HCT116 (cell line): ENCODE data around the gene LELP1. TPM values are rescaled to one million over a fixed set of nuclear protein-coding genes. Genes with fewer than 3 reads are reported as not detected.

Source experiments
- ATAC-seq: fragments of 200-7000 bp; cut with Tn5 transposase; 2 replicates; pipeline ENCODE4 v1.9.1; 2020; ENCODE audit warnings: mild to moderate bottlenecking, moderate library complexity
- BruUV-seq: library from RNA; stranded (reverse); fragments of 400-500 nt; replicated peaks from 2 replicates; lab custom pipeline; 2021; lab: Mats Ljungman, UMichigan
- CTCF ChIA-PET: fragments of 300-600 bp; sonication (Branson Sonifier 250); formaldehyde crosslinking; loops from one replicate; lab custom pipeline; 2021; ENCODE audit warnings: antibody characterized with exemption; lab: Charles Lee
- POLR2A ChIA-PET: fragments of 300-600, 350-600 bp; sonication (Branson Sonifier 250); formaldehyde crosslinking; loops from one replicate; lab custom pipeline; 2021; ENCODE audit warnings: antibody characterized with exemption; lab: Charles Lee
- RAD21 ChIA-PET, 2 experiments: fragments of 300-600 bp; sonication (Branson Sonifier 250); formaldehyde crosslinking; loops; one replicate each; lab custom pipeline; 2023; ENCODE audit warnings: low total read pairs in 2 of 2; ENCODE audit not compliant: uncharacterized antibody in 2 of 2, unreplicated experiment in 2 of 2, low non-redundant PET in 1 of 2; lab: Charles Lee
- DNase-seq: peaks from one replicate; pipeline ENCODE4 v3.0.0-alpha.2; 2010; ENCODE audit warnings: low read depth, low spot score
- H2AFZ ChIP-seq: fragments of 200-600 bp; shearing (Covaris generic), sonication (generic); 2 replicates; pipeline ENCODE4 v1.6.1; 2017; ENCODE audit warnings: low read depth, mixed run types, mixed read lengths, antibody characterized with exemption, low read length; ENCODE audit not compliant: poor library complexity, severe bottlenecking
- H3K27ac ChIP-seq: 2 replicates; pipeline ENCODE4 v1.5.1; 2012; ENCODE audit warnings: low read depth, low read length
- H3K27me3 ChIP-seq: fragments of 200-600 bp; sonication (generic); 2 replicates; pipeline ENCODE4 v1.6.1; 2016; ENCODE audit warnings: mixed run types, low read length, mixed read lengths; ENCODE audit not compliant: insufficient read depth
- H3K36me3 ChIP-seq, 2 experiments: fragments of 200-500 bp in 1 of 2; fragments of 200-600 bp in 1 of 2; sonication (Bioruptor generic) in 1 of 2; sonication (generic) in 1 of 2; 2 replicates each; pipeline versions ENCODE4 v1.5.1 to v1.6.1; 2014 to 2016; ENCODE audit warnings: low read length in 2 of 2, inconsistent platforms in 1 of 2, mixed read lengths in 1 of 2, mixed run types in 1 of 2; ENCODE audit not compliant: insufficient read depth in 2 of 2, control insufficient read depth in 1 of 2
- H3K4me1 ChIP-seq, 2 experiments: fragments of 200-600 bp in 1 of 2; sonication (generic) in 1 of 2; 2 replicates each; pipeline versions ENCODE4 v1.5.1 to v1.6.1; 2012 to 2017; ENCODE audit warnings: low read length in 2 of 2, inconsistent platforms in 1 of 2, mild to moderate bottlenecking in 1 of 2, mixed read lengths in 1 of 2, mixed run types in 1 of 2, moderate library complexity in 1 of 2; ENCODE audit not compliant: insufficient read depth in 2 of 2, control insufficient read depth in 1 of 2
- H3K4me2 ChIP-seq: fragments of 200-600 bp; sonication (generic); 2 replicates; pipeline ENCODE4 v1.6.1; 2017; ENCODE audit warnings: mixed run types, low read length, mixed read lengths
- H3K4me3 ChIP-seq, 2 experiments: fragments of 200-600 bp in 1 of 2; sonication (generic) in 1 of 2; replicated peaks in 1 of 2; 2 replicates each; pipeline ENCODE4 v1.5.1; 2011 to 2016; ENCODE audit warnings: low read length in 2 of 2, control low read depth in 1 of 2, low read depth in 1 of 2, mild to moderate bottlenecking in 1 of 2, mixed read lengths in 1 of 2, mixed run types in 1 of 2
- H3K79me2 ChIP-seq: fragments of 200-600 bp; sonication (generic); 2 replicates; pipeline ENCODE4 v1.6.1; 2017; ENCODE audit warnings: mild to moderate bottlenecking, mixed run types, low read length, moderate library complexity, mixed read lengths; ENCODE audit not compliant: insufficient read depth
- H3K9ac ChIP-seq: fragments of 200-600 bp; sonication (generic); 2 replicates; pipeline ENCODE4 v1.6.1; 2016; ENCODE audit warnings: low read length, mixed read lengths
- H3K9me2 ChIP-seq: fragments of 200-600 bp; sonication (generic), shearing (Covaris generic); 2 replicates; pipeline ENCODE4 v1.6.1; 2017; ENCODE audit warnings: mixed run types, mild to moderate bottlenecking, moderate library complexity; ENCODE audit not compliant: insufficient read depth
- H3K9me3 ChIP-seq, 2 experiments: fragments of 200-500 bp in 1 of 2; fragments of 200-600 bp in 1 of 2; sonication (Bioruptor generic) in 1 of 2; sonication (generic) in 1 of 2; 2 replicates each; pipeline ENCODE4 v1.6.1; 2014 to 2017; ENCODE audit warnings: low read length in 2 of 2, mixed read lengths in 2 of 2, inconsistent platforms in 1 of 2, low read depth in 1 of 2, mild to moderate bottlenecking in 1 of 2, mixed run types in 1 of 2, moderate library complexity in 1 of 2; ENCODE audit not compliant: control insufficient read depth in 1 of 2, insufficient read depth in 1 of 2
- H4K20me1 ChIP-seq: fragments of 200-600 bp; sonication (generic), shearing (Covaris generic); 2 replicates; pipeline ENCODE4 v1.6.1; 2017; ENCODE audit warnings: mixed run types, mild to moderate bottlenecking, moderate library complexity; ENCODE audit not compliant: insufficient read depth
- CBX3 ChIP-seq: IDR thresholded peaks from 2 replicates; pipeline ENCODE4 v1.6.1; 2012; ENCODE audit warnings: low read depth
- EGR1 ChIP-seq: IDR thresholded peaks from 2 replicates; pipeline ENCODE4 v1.6.1; 2012; ENCODE audit warnings: low read depth
- ELF1 ChIP-seq: IDR thresholded peaks from 2 replicates; pipeline ENCODE4 v1.6.1; 2012; ENCODE audit warnings: low read depth, borderline replicate concordance
- EZH2 ChIP-seq: fragments of 200-600 bp; sonication (generic); IDR thresholded peaks from 2 replicates; pipeline ENCODE4 v1.6.1; 2017; ENCODE audit warnings: antibody characterized with exemption, mixed run types
- EZH2phosphoT487 ChIP-seq: fragments of 200-600 bp; IDR thresholded peaks from 2 replicates; pipeline ENCODE4 v1.6.1; 2018; ENCODE audit warnings: antibody characterized with exemption, borderline replicate concordance
- FOSL1 ChIP-seq: IDR thresholded peaks from 2 replicates; pipeline ENCODE4 v1.6.1; 2012; ENCODE audit warnings: low read depth
- JUND ChIP-seq: IDR thresholded peaks from 2 replicates; pipeline ENCODE4 v1.6.1; 2012
- POLR2A ChIP-seq: IDR thresholded peaks from 2 replicates; pipeline ENCODE4 v1.7.0; 2011; ENCODE audit warnings: borderline replicate concordance; ENCODE audit not compliant: insufficient read depth, insufficient read length; ENCODE audit errors: extremely low read depth
- RAD21 ChIP-seq: IDR thresholded peaks from 2 replicates; pipeline ENCODE4 v1.6.1; 2012; ENCODE audit warnings: low read depth, mild to moderate bottlenecking
- SIN3A ChIP-seq: IDR thresholded peaks from 2 replicates; pipeline ENCODE4 v1.6.1; 2012; ENCODE audit warnings: low read depth
- SP1 ChIP-seq: IDR thresholded peaks from 2 replicates; pipeline ENCODE4 v1.6.1; 2012; ENCODE audit warnings: low read depth
- SRF ChIP-seq: IDR thresholded peaks from 2 replicates; pipeline ENCODE4 v1.6.1; 2012; ENCODE audit warnings: low read depth
- ZFX ChIP-seq: fragments of 450-650 bp; IDR thresholded peaks from 2 replicates; pipeline ENCODE4 v1.6.1; 2017
- intact Hi-C: fragments of 100-400 bp; cut with micrococcal nuclease; formaldehyde crosslinking; loops from 2 replicates; pipeline ENCODE4 v1.10.0; 2022
- total RNA-seq: library from RNA; stranded (reverse); gene quantifications from one replicate; pipeline ENCODE4 v1.2.1, GENCODE V29; 2021; ENCODE audit not compliant: unreplicated experiment
- TF ChIP-seq, protein P1 (sequence below), 3 experiments: fragments of 200-600 bp in 1 of 3; sonication (generic) in 1 of 3; IDR thresholded peaks in 2 of 3; conservative IDR thresholded peaks in 1 of 3; 2 replicates each; pipeline ENCODE4 v1.5.1; 2012 to 2017; ENCODE audit warnings: low read depth in 2 of 3, low read length in 2 of 3, antibody characterized with exemption in 1 of 3, borderline replicate concordance in 1 of 3, control low read depth in 1 of 3, mild to moderate bottlenecking in 1 of 3, mixed read lengths in 1 of 3, mixed run types in 1 of 3, moderate library complexity in 1 of 3; ENCODE audit not compliant: insufficient read depth in 1 of 3
- TF ChIP-seq, protein P2 (sequence below): IDR thresholded peaks from 2 replicates; pipeline ENCODE4 v1.6.1; 2011; ENCODE audit warnings: mild to moderate bottlenecking, low read length, moderate library complexity; ENCODE audit not compliant: insufficient replicate concordance; ENCODE audit errors: extremely low read depth
- TF ChIP-seq, protein P3 (sequence below): IDR thresholded peaks from 2 replicates; pipeline ENCODE4 v1.6.1; 2012
- TF ChIP-seq, protein P4 (sequence below): IDR thresholded peaks from 2 replicates; pipeline ENCODE4 v1.6.1; 2012

LELP1 gene
- total RNA-seq, 1 experiment from 2014 or later, result not detected

- no peak for TF ChIP-seq ELF1
- TF ChIP-seq, all 23 proteins: peak for 0
These were observed 28.1 kb downstream of the LELP1 start (continued) for GRCh38 chr1:153231363-153231762.

DNA sequence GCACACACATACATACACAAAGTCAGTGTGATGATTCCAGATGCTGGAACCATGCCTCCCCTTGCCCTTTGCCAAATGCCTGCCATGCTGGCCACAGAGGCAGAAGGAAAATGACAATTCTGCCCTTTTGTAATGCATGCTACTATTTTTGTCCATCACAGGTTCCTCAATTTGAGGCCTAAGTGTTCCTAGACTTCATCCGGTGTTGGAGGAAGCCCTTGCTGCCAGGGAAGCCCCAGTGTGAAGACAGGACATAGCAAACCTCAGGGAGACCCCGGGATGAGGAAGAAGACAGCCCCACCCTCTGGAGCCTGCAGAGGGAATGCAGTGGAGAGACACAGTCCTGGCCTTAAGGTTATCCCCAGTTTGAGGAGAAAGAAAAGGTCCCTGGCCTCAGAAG lies 28.6 kb downstream of the LELP1 start:
- Histone ChIP-seq H3K36me3 (no peaks in the 10 kb centered on the region), H2AFZ (no peak overlapping the region), H4K20me1 (no peaks in the 10 kb centered on the region), H3K27ac (no peak overlapping the region), H3K27me3 (peaks cover 5% of the 10 kb centered on the region; the same call in 1 of the 2 replicates), H3K79me2 (no peaks in the 10 kb centered on the region), H3K4me1 (no peaks in the 10 kb centered on the region), H3K4me3 (no peak overlapping the region), H3K4me2 (no peak overlapping the region), H3K9me3 (no peaks in the 10 kb centered on the region), H3K9ac (no peak overlapping the region), H3K9me2 (no peaks in the 10 kb centered on the region)
- ATAC-seq (no peak), DNase-seq (no peak)
- BruUV-seq, result no TSS peak
- CTCF ChIA-PET, result interaction anchor here (1.2 kb wide), 1 partner anchor 9 kb away, joined by 3 read pairs; no protein-coding TSS in a partner anchor
- RAD21 ChIA-PET, result no interaction called here
- POLR2A ChIA-PET, result no interaction called here
- TF ChIP-seq SIN3A, result no peak
- TF ChIP-seq, protein P1, sequence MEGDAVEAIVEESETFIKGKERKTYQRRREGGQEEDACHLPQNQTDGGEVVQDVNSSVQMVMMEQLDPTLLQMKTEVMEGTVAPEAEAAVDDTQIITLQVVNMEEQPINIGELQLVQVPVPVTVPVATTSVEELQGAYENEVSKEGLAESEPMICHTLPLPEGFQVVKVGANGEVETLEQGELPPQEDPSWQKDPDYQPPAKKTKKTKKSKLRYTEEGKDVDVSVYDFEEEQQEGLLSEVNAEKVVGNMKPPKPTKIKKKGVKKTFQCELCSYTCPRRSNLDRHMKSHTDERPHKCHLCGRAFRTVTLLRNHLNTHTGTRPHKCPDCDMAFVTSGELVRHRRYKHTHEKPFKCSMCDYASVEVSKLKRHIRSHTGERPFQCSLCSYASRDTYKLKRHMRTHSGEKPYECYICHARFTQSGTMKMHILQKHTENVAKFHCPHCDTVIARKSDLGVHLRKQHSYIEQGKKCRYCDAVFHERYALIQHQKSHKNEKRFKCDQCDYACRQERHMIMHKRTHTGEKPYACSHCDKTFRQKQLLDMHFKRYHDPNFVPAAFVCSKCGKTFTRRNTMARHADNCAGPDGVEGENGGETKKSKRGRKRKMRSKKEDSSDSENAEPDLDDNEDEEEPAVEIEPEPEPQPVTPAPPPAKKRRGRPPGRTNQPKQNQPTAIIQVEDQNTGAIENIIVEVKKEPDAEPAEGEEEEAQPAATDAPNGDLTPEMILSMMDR (IDR thresholded peaks at IDR 0.05 in 2 of 3, conservative IDR thresholded peaks at IDR 0.05 in 1 of 3; ENCODE audit: borderline replicate concordance in 1 of 3, insufficient read depth in 1 of 3, low read depth in 2 of 3, low read length in 2 of 3), result no peak
- intact Hi-C loops, result no loop called here

DNA sequence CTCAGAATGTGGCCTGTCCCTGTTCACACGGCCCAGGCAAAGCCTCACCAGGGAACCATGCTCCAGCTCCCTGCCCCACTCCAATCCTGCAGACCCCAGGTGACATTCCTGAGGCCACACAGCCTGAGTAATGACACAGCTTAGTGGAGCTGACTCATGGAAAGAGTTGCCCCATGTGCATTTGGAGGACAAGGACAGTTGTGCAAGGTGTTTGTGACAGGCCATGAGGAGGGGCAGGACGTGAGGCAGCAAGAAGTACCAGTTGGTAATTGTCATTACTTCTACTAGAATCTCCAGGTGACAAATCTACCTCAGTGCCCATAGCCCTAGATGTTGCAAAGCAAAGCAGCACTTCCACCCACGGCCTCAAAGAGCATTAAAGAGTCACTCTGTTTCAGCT lies 29.3 kb downstream of the LELP1 start:
- Histone ChIP-seq H3K4me2 (no peak overlapping the region), H3K4me3 (no peak overlapping the region), H2AFZ (no peak overlapping the region), H3K79me2 (no peaks in the 10 kb centered on the region), H3K9me2 (no peaks in the 10 kb centered on the region), H3K27ac (no peak overlapping the region), H3K9ac (no peak overlapping the region), H3K27me3 (peaks cover 3% of the 10 kb centered on the region; the same call in 1 of the 2 replicates), H4K20me1 (no peaks in the 10 kb centered on the region), H3K4me1 (no peaks in the 10 kb centered on the region), H3K36me3 (no peaks in the 10 kb centered on the region), H3K9me3 (no peaks in the 10 kb centered on the region)
- RAD21 ChIA-PET, result no interaction called here
- no peak for DNase-seq
- CTCF ChIA-PET, result interaction anchor here (0.6 kb wide), 1 partner anchor 110 kb away, joined by 3 read pairs; no protein-coding TSS in a partner anchor
- intact Hi-C loops, result no loop called here
- POLR2A ChIA-PET, result no interaction called here
- no TSS peak for BruUV-seq
- ATAC-seq, result no peak
- TF ChIP-seq SP1 (no peak), CBX3 (no peak), RAD21 (no peak), SRF (no peak), JUND (no peak), POLR2A (no peak), ELF1 (no peak), EZH2 (no peak), FOSL1 (no peak), EGR1 (no peak), ZFX (no peak), EZH2phosphoT487 (no peak)
- TF ChIP-seq, protein P2, sequence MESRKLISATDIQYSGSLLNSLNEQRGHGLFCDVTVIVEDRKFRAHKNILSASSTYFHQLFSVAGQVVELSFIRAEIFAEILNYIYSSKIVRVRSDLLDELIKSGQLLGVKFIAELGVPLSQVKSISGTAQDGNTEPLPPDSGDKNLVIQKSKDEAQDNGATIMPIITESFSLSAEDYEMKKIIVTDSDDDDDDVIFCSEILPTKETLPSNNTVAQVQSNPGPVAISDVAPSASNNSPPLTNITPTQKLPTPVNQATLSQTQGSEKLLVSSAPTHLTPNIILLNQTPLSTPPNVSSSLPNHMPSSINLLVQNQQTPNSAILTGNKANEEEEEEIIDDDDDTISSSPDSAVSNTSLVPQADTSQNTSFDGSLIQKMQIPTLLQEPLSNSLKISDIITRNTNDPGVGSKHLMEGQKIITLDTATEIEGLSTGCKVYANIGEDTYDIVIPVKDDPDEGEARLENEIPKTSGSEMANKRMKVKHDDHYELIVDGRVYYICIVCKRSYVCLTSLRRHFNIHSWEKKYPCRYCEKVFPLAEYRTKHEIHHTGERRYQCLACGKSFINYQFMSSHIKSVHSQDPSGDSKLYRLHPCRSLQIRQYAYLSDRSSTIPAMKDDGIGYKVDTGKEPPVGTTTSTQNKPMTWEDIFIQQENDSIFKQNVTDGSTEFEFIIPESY, result no peak
- TF ChIP-seq, protein P3, sequence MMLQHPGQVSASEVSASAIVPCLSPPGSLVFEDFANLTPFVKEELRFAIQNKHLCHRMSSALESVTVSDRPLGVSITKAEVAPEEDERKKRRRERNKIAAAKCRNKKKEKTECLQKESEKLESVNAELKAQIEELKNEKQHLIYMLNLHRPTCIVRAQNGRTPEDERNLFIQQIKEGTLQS, result no peak
- TF ChIP-seq, protein P4, sequence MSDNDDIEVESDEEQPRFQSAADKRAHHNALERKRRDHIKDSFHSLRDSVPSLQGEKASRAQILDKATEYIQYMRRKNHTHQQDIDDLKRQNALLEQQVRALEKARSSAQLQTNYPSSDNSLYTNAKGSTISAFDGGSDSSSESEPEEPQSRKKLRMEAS, result no peak
